HepG2 (cell line): ENCODE data around the gene MGA.

Experiments
- CTCF ChIP-seq: sonication (generic); formaldehyde crosslinking; IDR thresholded peaks from 2 replicates; pipeline ENCODE4 v1.5.0; 2020; ENCODE audit warnings: mild to moderate bottlenecking, missing genetic modification reagents, moderate library complexity
- FIP1L1 ChIP-seq: fragments of 200-400 bp; formaldehyde crosslinking; IDR thresholded peaks from 2 replicates; pipeline ENCODE4 v1.6.1; 2018; ENCODE audit warnings: low read depth, mild to moderate bottlenecking, low read length, moderate library complexity, borderline replicate concordance; ENCODE audit not compliant: insufficient read depth
- FOXA1 ChIP-seq, 2 experiments: fragments of 450-650 bp in 1 of 2; sonication (generic) in 1 of 2; formaldehyde crosslinking in 1 of 2; IDR thresholded peaks; 2 replicates each; pipeline versions ENCODE4 v1.4.0 to v1.6.1; 2016 to 2020; ENCODE audit warnings: missing genetic modification reagents in 1 of 2
- GABPA ChIP-seq, 2 experiments: IDR thresholded peaks; 2 replicates each; pipeline ENCODE4 v1.6.1; 2011 to 2016; ENCODE audit warnings: low read depth in 2 of 2, low read length in 1 of 2, missing biosample characterization in 1 of 2, missing genetic modification characterization in 1 of 2
- MXD1 ChIP-seq: sonication (generic); formaldehyde crosslinking; IDR thresholded peaks from 2 replicates; pipeline ENCODE4 v1.4.0; 2020; ENCODE audit warnings: mild to moderate bottlenecking, missing genetic modification reagents
- POLR2AphosphoS2 ChIP-seq: IDR thresholded peaks from 2 replicates; pipeline ENCODE4 v1.6.1; 2011; ENCODE audit warnings: low read depth, low read length, improper control_type of control experiment
- RNF219 ChIP-seq: sonication (generic); formaldehyde crosslinking; IDR thresholded peaks from 2 replicates; pipeline ENCODE4 v1.5.0; 2020; ENCODE audit warnings: mild to moderate bottlenecking, missing genetic modification reagents
- TAF1 ChIP-seq: sonication (generic); formaldehyde crosslinking; IDR thresholded peaks from 2 replicates; pipeline ENCODE4 v1.4.0; 2020; ENCODE audit warnings: missing genetic modification reagents
- TF ChIP-seq, protein P1 (sequence below): sonication (generic); formaldehyde crosslinking; IDR thresholded peaks from 2 replicates; pipeline ENCODE4 v1.8.0; 2022; ENCODE audit warnings: missing genetic modification reagents, mild to moderate bottlenecking, inconsistent platforms, borderline replicate concordance

- TF ChIP-seq GABPA (IDR thresholded peaks at IDR 0.05; ENCODE audit: low read depth, low read length) (no peak), GABPA (CRISPR knock-in tag; IDR thresholded peaks at IDR 0.05; ENCODE audit: low read depth) (no peak), POLR2AphosphoS2 (no peak), TAF1 (CRISPR knock-in tag) (no peak), CTCF (CRISPR knock-in tag) (no peak), FIP1L1 (no peak), RNF219 (CRISPR knock-in tag) (no peak), FOXA1 (IDR thresholded peaks at IDR 0.05) (no peak), FOXA1 (CRISPR knock-in tag; IDR thresholded peaks at IDR 0.05) (no peak), MXD1 (CRISPR knock-in tag) (no peak)
- TF ChIP-seq, protein P1, sequence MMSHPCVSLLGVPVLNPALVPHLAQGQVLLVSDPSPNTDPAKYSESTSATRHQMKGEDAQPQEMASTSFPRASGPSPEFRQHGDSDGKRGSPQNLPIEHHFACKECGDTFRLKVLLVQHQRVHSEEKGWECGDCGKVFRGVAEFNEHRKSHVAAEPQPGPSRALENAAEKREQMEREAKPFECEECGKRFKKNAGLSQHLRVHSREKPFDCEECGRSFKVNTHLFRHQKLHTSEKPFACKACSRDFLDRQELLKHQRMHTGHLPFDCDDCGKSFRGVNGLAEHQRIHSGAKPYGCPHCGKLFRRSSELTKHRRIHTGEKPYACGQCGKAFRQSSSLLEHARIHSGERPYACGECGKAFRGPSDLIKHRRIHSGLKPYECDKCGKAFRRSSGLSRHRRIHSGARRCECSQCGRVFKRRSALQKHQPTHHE (CRISPR knock-in tag), result no peak
These were observed 141.0 kb downstream of the MGA start for GRCh38 chr15:41801185-41801584.
